ENCODE data around the gene IRF7. TPM values are rescaled to one million over a fixed set of nuclear protein-coding genes. Genes with fewer than 3 reads are reported as not detected.

IRF7 gene
- total and polyA plus RNA-seq, 2 donors (not counting 3 experiments of a cell fraction or from before 2014, with no cell fraction given): 12.6 to 14.7 TPM

DNA sequence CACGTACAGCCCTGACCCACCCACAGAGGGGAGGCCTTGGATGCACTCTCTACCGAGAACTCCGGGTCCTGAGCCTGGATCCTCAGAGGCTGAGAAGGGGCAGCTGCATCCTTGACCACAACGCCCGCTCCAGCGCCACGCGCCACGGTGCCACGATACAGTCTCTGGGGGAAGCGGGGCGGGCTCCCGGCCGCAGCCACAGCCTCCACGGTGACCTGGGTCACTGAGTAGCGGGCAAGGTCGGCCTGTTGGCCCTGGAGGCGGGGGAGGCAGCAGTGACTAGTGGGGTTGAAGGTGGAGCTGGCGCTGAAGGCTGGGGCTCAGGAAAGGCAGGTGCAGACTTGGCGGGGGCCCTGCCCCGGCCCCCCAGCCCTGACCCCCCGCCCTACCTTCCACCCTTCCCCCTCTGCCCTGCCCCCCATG, 3.9 kb upstream of the IRF7 start:
- H3K36me3 ChIP-seq (ENCODE audit: control insufficient read depth in 2 of 2, extremely low read depth in 1 of 2, insufficient read depth in 2 of 2, low read length in 2 of 2): no peaks in the 10 kb centered on the region
- dilution Hi-C loops (cut with MboI; ENCODE audit: extremely low pct_ligation_motif_present, low sequenced_read_pairs): no loop called here
- no peaks in the 10 kb centered on the region for H4K20me1 ChIP-seq (replicated peaks; ENCODE audit: control insufficient read depth, extremely low read depth, insufficient read depth, low read length)
- DNase-seq (ENCODE audit: low read depth, low spot score): no peak
- no peak overlapping the region for H3K4me3 ChIP-seq (replicated peaks in 1 of 3; ENCODE audit: insufficient read depth in 1 of 3, low read depth in 1 of 3, low read length in 3 of 3)
- H3K9me1 ChIP-seq (replicated peaks; ENCODE audit: control insufficient read depth, extremely low read depth, insufficient read depth, low read length): no peaks in the 10 kb centered on the region
- FAIRE-seq: no peak
- peaks cover 6% of the 10 kb centered on the region for H3K4me1 ChIP-seq (ENCODE audit: control insufficient read depth, extremely low read depth, insufficient read depth, low read length)
- no peak overlapping the region for H3K4me2 ChIP-seq (ENCODE audit: insufficient read depth, low read length)
- no peaks in the 10 kb centered on the region for H3K27me3 ChIP-seq (ENCODE audit: control insufficient read depth in 2 of 2, insufficient read depth in 2 of 2, low read length in 2 of 2)
- no peaks in the 10 kb centered on the region for H3K79me2 ChIP-seq (ENCODE audit: control insufficient read depth, insufficient read depth, low read length)
- POLR2A ChIA-PET: no interaction called here
- BruUV-seq (replicated peaks): no TSS peak
- CTCF ChIA-PET: no interaction called here
- TF ChIP-seq EZH2 (IDR thresholded peaks at IDR 0.05; ENCODE audit: borderline replicate concordance, low read depth, low read length, severe bottlenecking): no peak
- TF ChIP-seq, protein P1, sequence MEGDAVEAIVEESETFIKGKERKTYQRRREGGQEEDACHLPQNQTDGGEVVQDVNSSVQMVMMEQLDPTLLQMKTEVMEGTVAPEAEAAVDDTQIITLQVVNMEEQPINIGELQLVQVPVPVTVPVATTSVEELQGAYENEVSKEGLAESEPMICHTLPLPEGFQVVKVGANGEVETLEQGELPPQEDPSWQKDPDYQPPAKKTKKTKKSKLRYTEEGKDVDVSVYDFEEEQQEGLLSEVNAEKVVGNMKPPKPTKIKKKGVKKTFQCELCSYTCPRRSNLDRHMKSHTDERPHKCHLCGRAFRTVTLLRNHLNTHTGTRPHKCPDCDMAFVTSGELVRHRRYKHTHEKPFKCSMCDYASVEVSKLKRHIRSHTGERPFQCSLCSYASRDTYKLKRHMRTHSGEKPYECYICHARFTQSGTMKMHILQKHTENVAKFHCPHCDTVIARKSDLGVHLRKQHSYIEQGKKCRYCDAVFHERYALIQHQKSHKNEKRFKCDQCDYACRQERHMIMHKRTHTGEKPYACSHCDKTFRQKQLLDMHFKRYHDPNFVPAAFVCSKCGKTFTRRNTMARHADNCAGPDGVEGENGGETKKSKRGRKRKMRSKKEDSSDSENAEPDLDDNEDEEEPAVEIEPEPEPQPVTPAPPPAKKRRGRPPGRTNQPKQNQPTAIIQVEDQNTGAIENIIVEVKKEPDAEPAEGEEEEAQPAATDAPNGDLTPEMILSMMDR (IDR thresholded peaks at IDR 0.05; ENCODE audit: extremely low read depth in 1 of 2, insufficient read depth in 1 of 2, low read depth in 1 of 2, low read length in 2 of 2): no peak
- TF ChIP-seq POLR2A (IDR thresholded peaks at IDR 0.05; ENCODE audit: low read depth, low read length): no peak
- no peak for TF ChIP-seq GATA2 (IDR thresholded peaks at IDR 0.05; ENCODE audit: insufficient read depth, insufficient read length, low read depth, low read length)
- TF ChIP-seq MYC (IDR thresholded peaks at IDR 0.05; ENCODE audit: low read depth, low read length): no peak
- no peak for TF ChIP-seq POLR2AphosphoS5 (IDR thresholded peaks at IDR 0.05; ENCODE audit: insufficient read depth, low read depth, low read length)
- TF ChIP-seq JUN (IDR thresholded peaks at IDR 0.05; ENCODE audit: borderline replicate concordance, insufficient read depth, insufficient read length, low read depth): no peak
- TF ChIP-seq, protein P2, sequence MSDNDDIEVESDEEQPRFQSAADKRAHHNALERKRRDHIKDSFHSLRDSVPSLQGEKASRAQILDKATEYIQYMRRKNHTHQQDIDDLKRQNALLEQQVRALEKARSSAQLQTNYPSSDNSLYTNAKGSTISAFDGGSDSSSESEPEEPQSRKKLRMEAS (IDR thresholded peaks at IDR 0.05; ENCODE audit: insufficient read depth, insufficient read length): no peak
- TF ChIP-seq FOS (IDR thresholded peaks at IDR 0.05; ENCODE audit: borderline replicate concordance, insufficient read depth, low read length): no peak
- no peak overlapping the region for H2AFZ ChIP-seq (ENCODE audit: low read depth, low read length)
- intact Hi-C loops (cut with micrococcal nuclease): no loop called here
- no peak overlapping the region for H3K9ac ChIP-seq (replicated peaks; ENCODE audit: extremely low read depth, insufficient read depth, low read length)
- no peaks in the 10 kb centered on the region for H3K9me3 ChIP-seq (replicated peaks; ENCODE audit: control insufficient read depth, insufficient read depth, low read length)
- no peak overlapping the region for H3K27ac ChIP-seq (ENCODE audit: insufficient read depth, low read depth, low read length)
